H4 (cell line): ENCODE results near the gene HOXA11. TPM values are rescaled to one million over a fixed set of nuclear protein-coding genes. Genes with fewer than 3 reads are reported as not detected.

Source experiments
- DNase-seq: peaks from one replicate; pipeline ENCODE4 v3.0.0-alpha.2; 2015; ENCODE audit warnings: low spot score
- total RNA-seq: library from RNA; depleted of rRNA; stranded (reverse); fragments of >200 nt; shearing (Covaris generic); gene quantifications from 2 replicates; pipeline ENCODE4 v1.2.3, GENCODE V29; 2014

The HOXA11 gene
- total RNA-seq, 1 experiment from 2014 or later = 0.52 TPM

DNA sequence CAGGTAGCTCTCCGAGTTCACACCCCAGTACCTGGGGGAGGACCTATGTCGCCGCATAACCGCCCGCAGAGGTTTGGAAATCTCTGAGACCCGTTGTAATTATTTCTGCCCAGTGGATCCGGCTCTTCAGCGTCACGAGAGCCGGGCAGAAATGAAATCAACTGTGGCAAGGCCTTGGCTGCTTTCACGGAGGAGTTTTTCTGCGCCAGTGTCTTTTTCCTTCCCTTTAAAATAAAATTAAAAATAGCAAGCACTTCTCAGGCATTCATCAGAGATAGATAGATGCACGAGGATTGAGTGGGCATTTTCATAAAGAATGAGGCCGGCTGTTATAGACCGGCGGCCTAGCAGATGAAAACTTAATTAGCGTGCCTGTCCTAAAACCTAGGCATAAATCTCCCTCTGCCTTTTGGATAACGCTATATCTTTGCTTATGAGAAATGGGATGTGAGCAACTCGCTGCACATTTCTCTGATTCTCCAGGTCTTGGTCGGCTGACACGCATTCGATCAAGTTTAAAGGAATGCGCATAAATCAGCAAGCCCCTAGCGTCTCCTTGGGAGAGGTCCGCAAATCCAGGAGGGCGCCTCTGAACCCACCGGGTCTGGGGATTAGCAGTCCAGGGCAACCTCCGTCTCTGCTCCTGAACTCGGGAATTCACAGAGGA lies 8.4 kb upstream of the HOXA11 start:
- DNase-seq = no peak

- DNase-seq = no peak
Measured at GRCh38 chr7:27192546-27193334, 7.7 kb upstream of the HOXA11 start.

GRCh38 chr7:27191833-27192545 lies 7.0 kb upstream of the HOXA11 start:
- DNase-seq = no peak

DNA sequence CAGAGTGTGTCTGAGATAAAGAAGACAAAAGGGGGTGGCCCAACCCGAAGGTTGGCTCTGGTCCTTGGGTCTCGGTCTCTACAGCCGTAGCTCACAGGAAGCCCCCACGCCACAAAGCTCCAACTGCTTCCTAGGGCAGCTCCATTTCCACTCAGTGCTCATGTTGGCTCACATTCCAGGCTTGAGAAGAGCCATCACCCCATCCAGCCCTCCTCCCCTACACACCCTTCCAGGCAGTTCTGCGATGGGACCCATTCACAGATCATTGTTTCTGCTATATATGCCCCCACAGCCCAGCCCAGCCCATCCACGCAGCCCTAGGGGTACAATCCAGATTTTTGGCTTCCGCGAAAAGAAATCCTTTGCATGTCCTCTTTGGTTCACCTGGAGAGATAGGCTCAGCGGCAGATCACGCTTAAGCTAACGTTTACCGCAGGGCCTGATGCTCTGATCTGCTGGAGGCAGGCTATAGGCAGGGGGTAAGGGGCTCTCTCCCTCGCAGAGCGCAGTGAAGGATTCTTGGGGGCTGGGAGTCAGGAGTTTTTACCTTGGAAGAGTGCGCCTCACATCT lies 6.2 kb upstream of the HOXA11 start:
- no peak for DNase-seq

GRCh38 chr7:27189997-27190748 lies 5.1 kb upstream of the HOXA11 start:
- no peak for DNase-seq

DNA sequence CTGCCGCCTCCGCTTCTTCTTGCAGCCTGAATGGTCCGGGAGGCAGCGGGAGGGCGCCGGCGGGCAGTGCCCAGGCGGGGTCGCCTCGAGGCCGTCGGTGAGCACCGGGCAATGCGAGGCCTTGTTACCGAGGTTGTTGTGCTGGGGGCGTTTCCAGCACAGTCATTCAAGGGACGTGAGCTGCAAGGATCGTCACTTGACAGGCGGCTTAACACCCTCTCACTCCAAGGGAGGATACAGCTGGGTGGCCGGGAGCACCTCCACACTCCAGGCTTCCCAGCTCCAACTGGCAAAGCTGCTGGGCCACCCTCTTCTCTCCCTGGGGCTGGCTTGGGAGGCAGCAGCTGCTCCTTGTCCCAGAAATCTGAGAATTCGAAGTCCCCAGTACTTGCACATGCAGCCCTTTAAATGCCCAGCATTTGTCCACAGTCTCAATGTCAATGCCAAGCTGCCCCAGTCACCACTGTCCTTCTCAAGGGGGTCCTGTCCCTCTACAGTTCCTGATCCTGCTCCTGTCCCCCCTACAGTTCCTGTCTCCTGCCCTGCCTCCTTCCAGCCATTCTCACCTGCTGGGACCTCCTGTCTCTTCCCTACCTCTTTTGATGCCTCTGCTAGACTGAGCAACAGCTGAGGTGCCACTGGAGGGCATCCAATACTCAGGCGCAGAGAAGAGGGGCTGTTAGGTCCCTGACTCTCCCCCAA lies 4.4 kb upstream of the HOXA11 start:
- DNase-seq = no peak

- DNase-seq = no peak
Measured at GRCh38 chr7:27188386-27189294, 3.6 kb upstream of the HOXA11 start.

DNA sequence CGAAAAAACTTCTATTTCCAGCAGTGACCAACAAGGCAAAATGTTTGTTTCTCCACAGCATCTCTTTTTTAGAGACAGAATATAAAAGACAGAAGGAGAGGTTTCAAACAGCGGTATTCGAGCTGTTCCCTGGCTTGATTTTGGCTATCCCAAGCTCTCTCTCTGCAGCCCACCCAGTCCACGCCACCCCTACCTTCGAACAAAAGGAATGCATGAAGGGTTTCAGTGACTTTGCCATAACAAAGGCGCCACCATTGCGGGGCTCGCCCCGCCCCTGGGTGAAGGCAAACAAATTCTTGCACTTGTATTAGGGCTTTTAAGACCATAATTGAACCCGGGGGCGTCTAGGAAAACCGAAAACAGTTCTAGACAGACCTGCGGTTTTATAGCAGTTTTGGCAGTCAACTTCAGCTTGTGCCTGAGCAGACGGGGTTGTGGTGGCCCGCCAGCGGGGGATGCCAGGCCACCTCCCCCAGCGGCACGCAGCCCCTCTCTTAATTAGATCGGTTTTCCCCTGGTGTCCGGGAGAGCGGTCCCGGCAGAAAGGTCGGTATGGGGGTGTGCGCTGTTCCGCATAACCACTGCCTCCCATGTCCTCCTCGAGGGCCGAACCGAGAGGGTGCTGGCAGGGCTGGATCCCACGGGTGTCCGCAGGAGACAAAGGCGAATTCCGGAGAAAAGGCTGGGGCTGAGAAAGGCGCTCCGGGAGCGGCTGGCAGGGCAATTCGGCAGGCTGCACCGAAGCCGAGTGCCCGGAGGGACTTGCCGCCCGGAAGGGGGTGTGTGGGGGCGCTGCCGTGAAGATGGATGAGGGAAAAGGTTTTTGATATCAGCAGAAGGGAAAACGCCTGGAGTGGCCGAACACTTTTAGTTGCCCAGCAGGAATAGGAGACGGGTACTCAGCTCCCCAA lies 2.7 kb upstream of the HOXA11 start:
- DNase-seq = no peak

DNA sequence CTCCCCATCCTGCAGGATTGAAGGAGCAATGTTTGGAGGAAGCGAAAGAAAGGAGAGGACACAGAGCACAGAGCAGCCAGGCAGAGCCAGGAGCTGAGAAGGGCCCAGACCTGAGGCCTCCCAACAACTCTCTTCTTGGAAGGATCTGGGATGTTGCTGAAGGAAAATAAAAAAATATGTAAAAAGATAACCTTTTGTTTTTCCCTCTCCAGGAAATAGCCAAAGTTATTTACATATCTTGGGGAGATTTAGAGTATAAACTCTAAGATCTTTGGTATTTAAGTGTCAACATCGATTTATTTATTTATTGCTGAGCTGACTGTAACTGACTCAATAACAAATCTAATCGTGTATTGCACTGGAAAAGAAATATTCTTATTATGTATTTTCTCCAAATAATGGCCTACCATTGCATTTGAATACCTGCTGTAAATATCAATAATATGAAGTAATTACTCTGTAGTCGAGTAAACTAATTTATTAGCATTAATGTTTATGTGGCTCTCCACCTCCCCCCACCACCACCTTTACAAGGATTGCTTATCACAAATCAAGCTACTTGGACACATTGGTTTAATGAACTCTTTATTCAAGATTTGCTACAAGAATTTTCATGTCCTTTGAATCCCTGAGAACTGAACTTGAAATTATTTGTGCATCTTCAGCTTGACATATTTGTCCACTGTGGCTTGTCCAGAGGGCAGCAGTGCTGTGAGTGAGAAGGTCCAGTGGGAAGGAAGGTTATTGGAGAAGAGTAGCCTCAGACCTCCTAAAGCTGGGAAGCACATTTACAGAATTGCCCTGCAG lies 1.8 kb upstream of the HOXA11 start:
- no peak for DNase-seq

GRCh38 chr7:27185854-27186667 lies 1.0 kb upstream of the HOXA11 start:
- no peak for DNase-seq

GRCh38 chr7:27184337-27185012 lies 557 bp downstream of the HOXA11 start:
- DNase-seq = no peak

- no peak for DNase-seq
Measured at GRCh38 chr7:27183682-27184336, 1.2 kb downstream of the HOXA11 start.

- DNase-seq = no peak
Measured at GRCh38 chr7:27182861-27183681, 2.0 kb downstream of the HOXA11 start.

DNA sequence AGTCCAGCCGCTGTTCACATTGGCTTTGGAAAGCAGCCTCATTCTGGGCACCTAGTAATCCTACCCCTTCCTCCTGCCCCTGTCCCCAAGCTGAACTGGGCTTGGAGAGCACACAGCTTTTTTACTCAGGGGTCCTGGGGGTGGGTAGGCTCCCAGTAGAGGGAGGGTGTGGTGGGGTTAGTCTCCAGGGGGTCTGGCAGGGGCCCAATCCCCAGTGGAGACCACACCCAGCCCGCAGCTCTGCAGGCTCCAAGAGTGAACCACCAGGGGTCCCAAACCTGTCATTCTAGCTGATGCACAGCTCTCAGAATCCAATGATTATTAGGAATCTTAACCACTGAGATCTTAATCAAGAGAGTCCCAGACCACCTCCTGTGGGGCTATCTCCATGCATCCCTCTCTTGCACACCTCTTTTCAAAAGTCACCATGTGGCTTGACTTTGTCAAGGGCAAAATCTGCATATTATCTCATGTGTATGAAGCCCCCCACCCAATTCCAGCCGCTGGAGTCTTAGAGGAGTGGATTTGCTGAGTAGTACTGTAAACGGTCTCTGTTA lies 2.7 kb downstream of the HOXA11 start:
- DNase-seq = no peak

DNA sequence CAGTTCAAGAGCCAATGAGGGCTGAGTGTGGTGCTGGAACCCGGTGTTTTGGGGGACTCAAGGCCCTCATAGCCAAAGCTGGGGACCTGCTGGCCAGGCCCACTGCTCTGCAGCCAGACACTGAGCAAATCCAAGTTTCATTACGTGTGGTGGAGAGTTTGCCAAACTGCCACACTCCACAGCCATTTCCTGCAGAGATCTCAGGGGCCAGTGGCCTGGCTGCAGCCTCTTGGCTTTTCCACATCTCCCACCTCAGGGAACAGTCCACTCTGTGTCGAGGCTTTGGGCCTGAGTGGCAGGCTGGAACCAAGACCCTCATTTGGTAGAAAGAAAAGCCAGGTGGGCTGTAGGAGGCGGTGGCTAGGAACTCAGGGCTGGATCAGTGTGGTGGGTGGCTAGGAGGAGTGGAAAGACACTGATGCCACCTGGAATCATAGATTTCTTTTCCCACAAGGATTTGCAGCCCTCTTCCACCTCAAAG lies 3.2 kb downstream of the HOXA11 start:
- DNase-seq = no peak
